GM23338 (cell line): ENCODE data around the gene SIRPB2. TPM values are rescaled to one million over a fixed set of nuclear protein-coding genes. Genes with fewer than 3 reads are reported as not detected.

ENCODE experiments used
- ATAC-seq: fragments of 200-7000 bp; cut with Tn5 transposase; 3 replicates; pipeline ENCODE4 v1.9.1; 2020
- DNase-seq: peaks from one replicate; pipeline ENCODE4 v3.0.0-alpha.2; 2015; ENCODE audit warnings: low spot score
- H2AFZ ChIP-seq: fragments of 200-600 bp; sonication (generic); 2 replicates; pipeline ENCODE4 v1.8.0; 2016; ENCODE audit warnings: antibody characterized with exemption, mild to moderate bottlenecking, moderate library complexity
- H3F3A ChIP-seq: fragments of 200-600 bp; sonication (generic); replicated peaks from 2 replicates; pipeline ENCODE4 v1.8.0; 2017; ENCODE audit warnings: antibody characterized with exemption, mixed run types, low read depth
- H3K27ac ChIP-seq: fragments of 200-600 bp; sonication (generic); 2 replicates; pipeline ENCODE4 v1.6.1; 2016; ENCODE audit warnings: low read depth
- H3K27me3 ChIP-seq: fragments of 200-600 bp; sonication (generic); 2 replicates; pipeline ENCODE4 v1.8.0; 2016; ENCODE audit warnings: mild to moderate bottlenecking, mixed run types, moderate library complexity; ENCODE audit not compliant: insufficient read depth
- H3K36me3 ChIP-seq: fragments of 200-600 bp; sonication (generic); 2 replicates; pipeline ENCODE4 v1.8.0; 2016; ENCODE audit warnings: mild to moderate bottlenecking; ENCODE audit not compliant: insufficient read depth
- H3K4me1 ChIP-seq: fragments of 200-600 bp; sonication (generic); 2 replicates; pipeline ENCODE4 v1.8.0; 2016; ENCODE audit warnings: mild to moderate bottlenecking, moderate library complexity; ENCODE audit not compliant: insufficient read depth
- H3K4me2 ChIP-seq: fragments of 200-600 bp; sonication (generic); 2 replicates; pipeline ENCODE4 v1.7.1; 2017; ENCODE audit warnings: mixed run types
- H3K4me3 ChIP-seq: fragments of 200-600 bp; sonication (generic); 2 replicates; pipeline ENCODE4 v1.6.1; 2016; ENCODE audit warnings: mixed run types
- H3K79me2 ChIP-seq: fragments of 200-600 bp; sonication (generic); replicated peaks from 2 replicates; pipeline ENCODE4 v1.8.0; 2017; ENCODE audit warnings: mild to moderate bottlenecking; ENCODE audit not compliant: insufficient read depth
- H3K9me2 ChIP-seq: fragments of 200-600 bp; sonication (generic); 2 replicates; pipeline ENCODE4 v1.8.0; 2017; ENCODE audit not compliant: insufficient read depth
- H4K20me1 ChIP-seq: fragments of 200-600 bp; sonication (generic); replicated peaks from 2 replicates; pipeline ENCODE4 v1.8.0; 2017; ENCODE audit warnings: mild to moderate bottlenecking; ENCODE audit not compliant: insufficient read depth
- H3K27ac Mint-ChIP-seq: 2 replicates; pipeline ENCODE4 v1.8.0; 2020; ENCODE audit warnings: inconsistent platforms, mild to moderate bottlenecking, moderate library complexity, mixed read lengths
- H3K27me3 Mint-ChIP-seq: 3 replicates; pipeline ENCODE4 v1.8.0; 2022; ENCODE audit warnings: low read depth, mild to moderate bottlenecking, moderate library complexity, mixed read lengths, inconsistent platforms; ENCODE audit not compliant: insufficient read depth, poor library complexity
- H3K36me3 Mint-ChIP-seq: 3 replicates; pipeline ENCODE4 v1.8.0; 2021; ENCODE audit warnings: low read depth, mild to moderate bottlenecking, inconsistent platforms, moderate library complexity, mixed read lengths
- H3K4me1 Mint-ChIP-seq: 3 replicates; pipeline ENCODE4 v1.8.0; 2020; ENCODE audit warnings: mild to moderate bottlenecking, inconsistent platforms, mixed read lengths
- H3K4me3 Mint-ChIP-seq: 3 replicates; pipeline ENCODE4 v1.8.0; 2021; ENCODE audit warnings: moderate library complexity, mild to moderate bottlenecking, inconsistent platforms, mixed read lengths
- H3K9me3 Mint-ChIP-seq: 3 replicates; pipeline ENCODE4 v1.8.0; 2020; ENCODE audit warnings: moderate library complexity, mild to moderate bottlenecking, inconsistent platforms, mixed read lengths
- CREB1 ChIP-seq: fragments of 250-450 bp; sonication (Bioruptor Pico); IDR thresholded peaks from 2 replicates; pipeline ENCODE4 v1.5.0; 2020; ENCODE audit warnings: low read depth, mild to moderate bottlenecking, moderate library complexity
- EZH2 ChIP-seq: fragments of 200-600 bp; sonication (generic); IDR thresholded peaks from one replicate; pipeline ENCODE4 v1.8.0; 2017; ENCODE audit warnings: antibody characterized with exemption, mild to moderate bottlenecking, low read depth; ENCODE audit not compliant: unreplicated experiment
- EZH2phosphoT487 ChIP-seq: fragments of 200-600 bp; sonication (generic); IDR thresholded peaks from one replicate; pipeline ENCODE4 v1.8.1; 2018; ENCODE audit warnings: antibody characterized with exemption; ENCODE audit not compliant: unreplicated experiment
- JUNB ChIP-seq: IDR thresholded peaks from one replicate; pipeline ENCODE4 v1.6.1; 2016; ENCODE audit warnings: antibody characterized with exemption; ENCODE audit not compliant: unreplicated experiment
- NANOG ChIP-seq: IDR thresholded peaks from 2 replicates; pipeline ENCODE4 v1.6.1; 2016; ENCODE audit warnings: antibody characterized with exemption, borderline replicate concordance
- POLR2AphosphoS5 ChIP-seq: IDR thresholded peaks from 2 replicates; pipeline ENCODE4 v1.6.1; 2016; ENCODE audit warnings: antibody characterized with exemption, low read depth
- STAT1 ChIP-seq: IDR thresholded peaks from one replicate; pipeline ENCODE4 v1.6.1; 2016; ENCODE audit warnings: antibody characterized with exemption; ENCODE audit not compliant: unreplicated experiment
- ZNF114 ChIP-seq: fragments of 250-450 bp; sonication (Bioruptor Pico); IDR thresholded peaks from 2 replicates; pipeline ENCODE4 v1.5.0; 2020; ENCODE audit warnings: mild to moderate bottlenecking, moderate library complexity
- ZNF331 ChIP-seq: fragments of 250-450 bp; sonication (Bioruptor Pico); IDR thresholded peaks from 2 replicates; pipeline ENCODE4 v1.5.0; 2020; ENCODE audit warnings: low read depth, mild to moderate bottlenecking, moderate library complexity
- ZNF462 ChIP-seq: fragments of 250-450 bp; sonication (Bioruptor Pico); IDR thresholded peaks from 2 replicates; pipeline ENCODE4 v1.5.0; 2020; ENCODE audit warnings: mild to moderate bottlenecking, moderate library complexity
- polyA plus RNA-seq: library from polyadenylated mRNA; unstranded; fragments of >200 nt; fragmentation: Nextera tagmentation; extraction: Ambion mirVana; gene quantifications from 2 replicates; pipeline ENCODE4 v1.2.1, GENCODE V29; 2016
- total RNA-seq: library from RNA; depleted of rRNA; stranded (reverse); fragments of >200 nt; shearing (Covaris generic); gene quantifications from 2 replicates; pipeline ENCODE4 v1.2.3, GENCODE V29; 2014
- TF ChIP-seq, protein P1 (sequence below): IDR thresholded peaks from one replicate; pipeline ENCODE4 v1.6.1; 2018; ENCODE audit warnings: antibody characterized with exemption; ENCODE audit not compliant: unreplicated experiment

The SIRPB2 gene
- total and polyA plus RNA-seq, 2 experiments from 2014 or later = 0.29 TPM; not detected in 1

DNA sequence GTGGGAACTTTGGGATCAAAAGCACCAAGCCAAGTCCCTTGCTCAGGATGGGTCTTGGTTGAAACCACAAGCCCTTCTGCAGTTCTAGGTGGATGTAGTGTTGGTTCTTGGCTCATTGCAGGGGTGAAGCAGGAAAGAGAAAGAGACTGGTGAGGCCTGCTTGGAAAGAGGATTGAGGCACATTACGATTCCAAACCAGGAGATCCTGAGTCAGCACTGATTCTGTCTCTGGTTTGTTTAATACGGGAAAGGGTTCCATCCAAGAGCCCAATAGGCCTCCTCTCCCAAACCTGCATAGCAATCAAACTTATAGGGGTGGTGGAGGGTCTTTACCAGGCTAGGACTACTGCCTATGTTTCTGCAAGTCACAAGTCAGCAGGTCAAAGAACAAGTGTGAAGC, 48.9 kb downstream of the SIRPB2 start (continued):
- no peak for TF ChIP-seq ZNF462 (CRISPR knock-in tag)
- no peak for TF ChIP-seq POLR2AphosphoS5
- no peak for TF ChIP-seq ZNF114

GRCh38 chr20:1441133-1441532, 50.1 kb downstream of the SIRPB2 start:
- Histone ChIP-seq H3K4me2 (no peak overlapping the region), H2AFZ (no peak overlapping the region), H3K79me2 (no peaks in the 10 kb centered on the region), H3K9me2 (no peaks in the 10 kb centered on the region), H3K27ac (no peak overlapping the region), H3K4me3 (no peak overlapping the region), H3F3A (no peaks in the 10 kb centered on the region), H3K27me3 (no peaks in the 10 kb centered on the region), H3K4me1 (no peaks in the 10 kb centered on the region), H4K20me1 (no peaks in the 10 kb centered on the region; the same call in 1 of the 2 replicates), H3K36me3 (peaks cover 21% of the 10 kb centered on the region)
- DNase-seq (no peak), ATAC-seq (no peak)
- H3K4me1 Mint-ChIP-seq = peaks cover 9% of the 10 kb centered on the region; the same call in 2 of the 3 replicates
- no peaks in the 10 kb centered on the region; the same call in 2 of the 3 replicates for H3K9me3 Mint-ChIP-seq
- no peak overlapping the region for H3K4me3 Mint-ChIP-seq
- no peak overlapping the region for H3K27ac Mint-ChIP-seq
- peaks cover 5% of the 10 kb centered on the region for H3K27me3 Mint-ChIP-seq
- peaks cover 45% of the 10 kb centered on the region for H3K36me3 Mint-ChIP-seq
- TF ChIP-seq ZNF331 (CRISPR knock-in tag) = no peak
- no peak for TF ChIP-seq JUNB
- TF ChIP-seq NANOG = no peak
- TF ChIP-seq EZH2phosphoT487 = no peak
- TF ChIP-seq EZH2 = no peak
- TF ChIP-seq CREB1 (CRISPR knock-in tag) = no peak
- TF ChIP-seq, protein P1, sequence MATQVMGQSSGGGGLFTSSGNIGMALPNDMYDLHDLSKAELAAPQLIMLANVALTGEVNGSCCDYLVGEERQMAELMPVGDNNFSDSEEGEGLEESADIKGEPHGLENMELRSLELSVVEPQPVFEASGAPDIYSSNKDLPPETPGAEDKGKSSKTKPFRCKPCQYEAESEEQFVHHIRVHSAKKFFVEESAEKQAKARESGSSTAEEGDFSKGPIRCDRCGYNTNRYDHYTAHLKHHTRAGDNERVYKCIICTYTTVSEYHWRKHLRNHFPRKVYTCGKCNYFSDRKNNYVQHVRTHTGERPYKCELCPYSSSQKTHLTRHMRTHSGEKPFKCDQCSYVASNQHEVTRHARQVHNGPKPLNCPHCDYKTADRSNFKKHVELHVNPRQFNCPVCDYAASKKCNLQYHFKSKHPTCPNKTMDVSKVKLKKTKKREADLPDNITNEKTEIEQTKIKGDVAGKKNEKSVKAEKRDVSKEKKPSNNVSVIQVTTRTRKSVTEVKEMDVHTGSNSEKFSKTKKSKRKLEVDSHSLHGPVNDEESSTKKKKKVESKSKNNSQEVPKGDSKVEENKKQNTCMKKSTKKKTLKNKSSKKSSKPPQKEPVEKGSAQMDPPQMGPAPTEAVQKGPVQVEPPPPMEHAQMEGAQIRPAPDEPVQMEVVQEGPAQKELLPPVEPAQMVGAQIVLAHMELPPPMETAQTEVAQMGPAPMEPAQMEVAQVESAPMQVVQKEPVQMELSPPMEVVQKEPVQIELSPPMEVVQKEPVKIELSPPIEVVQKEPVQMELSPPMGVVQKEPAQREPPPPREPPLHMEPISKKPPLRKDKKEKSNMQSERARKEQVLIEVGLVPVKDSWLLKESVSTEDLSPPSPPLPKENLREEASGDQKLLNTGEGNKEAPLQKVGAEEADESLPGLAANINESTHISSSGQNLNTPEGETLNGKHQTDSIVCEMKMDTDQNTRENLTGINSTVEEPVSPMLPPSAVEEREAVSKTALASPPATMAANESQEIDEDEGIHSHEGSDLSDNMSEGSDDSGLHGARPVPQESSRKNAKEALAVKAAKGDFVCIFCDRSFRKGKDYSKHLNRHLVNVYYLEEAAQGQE = no peak
- no peak for TF ChIP-seq STAT1
- no peak for TF ChIP-seq POLR2AphosphoS5
